Measurements from ENCODE around the gene S100A8.

The S100A8 gene

GRCh38 chr1:153341431-153341934, 49.4 kb downstream of the S100A8 start:
- no peak for TF ChIP-seq CTCF (IDR thresholded peaks at IDR 0.05; ENCODE audit: insufficient read depth, low read depth, low read length, missing control alignments)

GRCh38 chr1:153340356-153340755, 50.5 kb downstream of the S100A8 start:
- no peak for DNase-seq (ENCODE audit: low read depth)
- no peak for TF ChIP-seq CTCF (IDR thresholded peaks at IDR 0.05; ENCODE audit: insufficient read depth, low read depth, low read length, missing control alignments)
- H3K4me3 ChIP-seq (ENCODE audit: low read depth, low read length), result no peak overlapping the region

More at GRCh38 chr1:153341431-153341934, 49.4 kb downstream of the S100A8 start:
- H3K4me3 ChIP-seq (ENCODE audit: low read depth, low read length), result peak overlapping the region; percentile 29; the same call in 1 of the 2 replicates
- no peak for DNase-seq (ENCODE audit: low read depth)

Data from GM12865 (cell line).